ENCODE results near the gene DEXI.

DNA sequence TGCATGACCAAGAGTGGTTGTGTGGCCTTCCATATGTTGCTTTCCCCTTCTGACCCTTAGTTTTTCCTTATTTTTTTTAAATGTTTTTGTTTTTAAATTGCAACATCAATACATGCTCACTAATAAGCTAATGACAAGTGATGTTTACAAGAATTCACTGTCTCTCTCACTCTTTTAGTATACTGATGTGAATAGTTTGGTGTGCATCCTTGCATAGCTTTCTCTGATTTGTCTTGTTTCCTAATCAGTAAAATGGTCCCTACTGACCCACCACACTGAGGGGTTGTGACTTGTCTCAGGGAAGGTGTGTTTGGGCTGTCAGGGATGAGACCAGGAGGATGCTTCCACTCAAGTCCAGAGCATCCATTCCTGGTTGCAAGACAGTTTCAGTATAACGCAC lies 39.3 kb downstream of the DEXI start:
- TF ChIP-seq, protein P1, sequence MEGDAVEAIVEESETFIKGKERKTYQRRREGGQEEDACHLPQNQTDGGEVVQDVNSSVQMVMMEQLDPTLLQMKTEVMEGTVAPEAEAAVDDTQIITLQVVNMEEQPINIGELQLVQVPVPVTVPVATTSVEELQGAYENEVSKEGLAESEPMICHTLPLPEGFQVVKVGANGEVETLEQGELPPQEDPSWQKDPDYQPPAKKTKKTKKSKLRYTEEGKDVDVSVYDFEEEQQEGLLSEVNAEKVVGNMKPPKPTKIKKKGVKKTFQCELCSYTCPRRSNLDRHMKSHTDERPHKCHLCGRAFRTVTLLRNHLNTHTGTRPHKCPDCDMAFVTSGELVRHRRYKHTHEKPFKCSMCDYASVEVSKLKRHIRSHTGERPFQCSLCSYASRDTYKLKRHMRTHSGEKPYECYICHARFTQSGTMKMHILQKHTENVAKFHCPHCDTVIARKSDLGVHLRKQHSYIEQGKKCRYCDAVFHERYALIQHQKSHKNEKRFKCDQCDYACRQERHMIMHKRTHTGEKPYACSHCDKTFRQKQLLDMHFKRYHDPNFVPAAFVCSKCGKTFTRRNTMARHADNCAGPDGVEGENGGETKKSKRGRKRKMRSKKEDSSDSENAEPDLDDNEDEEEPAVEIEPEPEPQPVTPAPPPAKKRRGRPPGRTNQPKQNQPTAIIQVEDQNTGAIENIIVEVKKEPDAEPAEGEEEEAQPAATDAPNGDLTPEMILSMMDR (IDR thresholded peaks at IDR 0.05): no peak
- no peak for TF ChIP-seq POLR2A (IDR thresholded peaks at IDR 0.05)
- no peak for TF ChIP-seq EP300 (IDR thresholded peaks at IDR 0.05)
- no peak for TF ChIP-seq POLR2AphosphoS5 (IDR thresholded peaks at IDR 0.05)
